Non-pigmented ciliary epithelial cell (primary cell): ENCODE measurements around the gene ANG.
"Not testable (repeated sequence)": the region's sequence is repeated elsewhere in the genome, so short reads cannot be mapped to it uniquely, and the experiment has no call there.

Source experiments
- DNase-seq: peaks from one replicate; pipeline ENCODE4 v3.0.0-alpha.2; 2010; ENCODE audit warnings: low read depth

ANG gene

GRCh38 chr14:20688167-20688839, at the start of gene ANG:
Gene ANG, plus strand, starts transcription at chr14:20688764. Its CDS starts 4,801 bp downstream, at chr14:20693565.
- DNase-seq, result no peak

- no peak for DNase-seq
Measured at GRCh38 chr14:20641591-20641990, 47.0 kb upstream of the ANG start, which contains the start of gene OR6S1. Gene OR6S1, minus strand, starts transcription at chr14:20641691. Its CDS starts 0 bp downstream, at chr14:20641691.

DNA sequence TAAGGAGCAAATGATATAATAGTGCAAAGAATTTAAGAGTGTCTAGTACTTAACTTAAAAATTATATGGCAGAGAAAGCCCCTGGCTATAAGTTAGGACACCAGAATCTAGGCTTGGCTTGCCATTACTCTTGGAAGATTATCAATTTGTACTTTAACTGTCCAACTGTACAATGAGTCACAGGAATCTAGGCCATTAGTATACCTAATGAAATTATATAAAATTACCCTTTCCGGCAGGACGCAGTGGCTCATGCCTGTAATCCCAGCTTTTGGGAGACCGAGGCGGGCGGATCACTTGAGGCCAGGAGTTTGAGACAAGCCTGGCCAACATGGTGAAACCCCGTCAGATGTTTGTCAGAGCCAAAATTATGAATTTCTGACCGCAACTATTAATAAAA, 46.4 kb upstream of the ANG start:
- DNase-seq, result no peak

DNA sequence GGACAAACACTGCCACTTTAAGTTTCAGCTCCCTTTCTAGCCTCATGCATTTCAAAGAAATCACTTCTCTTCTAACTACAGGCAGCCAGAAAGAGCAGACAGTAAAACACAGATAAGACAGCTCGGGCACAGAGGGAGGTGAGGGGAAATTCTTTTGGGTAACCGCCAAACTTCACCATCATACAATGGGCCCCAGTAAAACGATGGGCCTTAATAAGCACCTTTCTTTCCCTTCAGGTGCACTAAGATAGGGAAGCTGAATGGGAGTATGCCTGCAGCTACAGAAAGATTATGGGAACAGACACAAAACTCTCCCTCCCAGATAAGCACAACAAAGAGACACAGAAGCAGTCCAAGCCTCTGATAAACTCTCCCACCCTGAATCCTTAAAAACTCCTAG, 45.8 kb upstream of the ANG start:
- DNase-seq, result not testable (repeated sequence)

DNA sequence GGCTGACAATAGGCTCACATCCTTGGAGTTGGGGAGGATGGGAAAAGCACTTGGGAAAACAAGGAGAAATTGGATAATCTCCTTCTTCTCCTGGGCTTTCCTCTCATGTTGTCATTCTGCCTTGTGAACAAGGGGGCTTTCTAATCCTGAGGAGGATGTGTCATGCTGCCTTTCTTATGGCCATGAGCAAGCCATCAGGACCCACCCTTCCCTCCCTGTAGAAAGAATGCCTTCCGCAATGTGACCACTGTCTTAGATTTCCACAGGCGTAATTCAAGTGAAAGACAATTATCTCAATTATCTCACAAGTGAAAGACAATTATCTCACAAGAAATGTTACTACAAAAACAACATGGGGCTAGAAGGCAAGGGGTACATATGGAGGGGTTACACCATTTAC, 44.0 kb upstream of the ANG start:
- no peak for DNase-seq

DNA sequence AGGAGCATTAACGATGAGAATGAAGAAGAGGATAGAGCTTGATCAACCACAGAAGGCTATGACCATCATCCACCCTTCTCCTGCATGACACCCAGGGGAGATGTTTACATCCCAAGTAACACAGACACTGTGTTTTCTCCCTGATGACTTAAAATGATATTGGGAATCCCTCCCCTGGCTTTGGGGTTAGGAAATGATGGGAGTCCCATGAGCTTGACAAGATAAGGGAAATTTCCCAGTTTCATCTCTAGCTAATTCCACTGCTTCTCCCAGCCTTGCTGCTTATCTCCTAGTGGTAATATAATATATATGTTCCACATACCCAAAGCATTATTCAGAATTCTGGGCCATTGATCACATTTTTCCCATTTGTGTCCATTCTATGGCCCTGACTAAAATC, 43.1 kb upstream of the ANG start:
- DNase-seq, result no peak

DNA sequence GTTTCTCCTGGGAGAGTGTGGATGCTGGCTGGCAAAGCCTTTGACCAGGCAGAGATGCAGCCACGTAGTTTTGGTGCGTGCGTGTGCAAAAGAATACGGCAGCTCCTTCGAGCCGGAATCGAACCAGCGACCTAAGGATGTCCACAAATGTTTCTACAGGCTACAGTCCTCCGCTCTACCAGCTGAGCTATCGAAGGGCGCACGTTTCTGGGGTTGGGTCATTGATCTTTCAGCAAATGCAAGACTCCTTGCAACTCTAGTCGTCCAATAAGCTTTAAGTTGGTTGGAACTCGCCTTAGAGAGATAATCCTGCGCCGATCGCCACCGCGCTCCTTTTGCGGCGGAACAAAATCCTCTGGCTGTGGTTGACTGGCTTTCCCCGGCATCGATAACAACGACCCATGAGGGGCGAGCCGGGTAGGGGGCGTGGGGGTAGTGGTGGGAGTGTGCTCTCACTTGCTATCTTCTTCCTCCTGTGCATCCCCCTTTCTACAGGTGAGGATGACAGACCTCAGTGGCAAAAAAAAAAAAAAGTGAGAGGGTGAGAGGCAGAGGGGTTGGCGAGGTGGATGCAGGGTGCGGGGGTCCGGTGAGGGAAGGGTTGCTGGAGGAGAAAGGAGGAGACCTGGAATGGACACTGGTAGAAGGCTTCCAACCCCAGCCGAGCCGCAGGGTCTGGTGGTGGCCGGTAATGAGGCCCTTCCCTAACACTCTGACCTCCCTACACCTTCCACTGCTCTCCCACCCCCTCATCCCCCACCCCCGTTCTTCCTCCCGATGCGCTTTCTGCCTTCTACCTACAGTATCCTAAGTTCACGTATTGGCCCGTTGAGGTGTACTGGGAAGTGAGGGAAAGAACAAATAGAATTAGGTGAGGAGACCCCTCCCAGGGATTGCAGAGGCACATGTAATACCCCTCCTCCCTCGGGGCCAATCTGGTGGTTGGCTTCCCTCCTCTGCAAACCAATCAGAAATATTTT, 35.3 kb upstream of the ANG start:
- no peak for DNase-seq

DNA sequence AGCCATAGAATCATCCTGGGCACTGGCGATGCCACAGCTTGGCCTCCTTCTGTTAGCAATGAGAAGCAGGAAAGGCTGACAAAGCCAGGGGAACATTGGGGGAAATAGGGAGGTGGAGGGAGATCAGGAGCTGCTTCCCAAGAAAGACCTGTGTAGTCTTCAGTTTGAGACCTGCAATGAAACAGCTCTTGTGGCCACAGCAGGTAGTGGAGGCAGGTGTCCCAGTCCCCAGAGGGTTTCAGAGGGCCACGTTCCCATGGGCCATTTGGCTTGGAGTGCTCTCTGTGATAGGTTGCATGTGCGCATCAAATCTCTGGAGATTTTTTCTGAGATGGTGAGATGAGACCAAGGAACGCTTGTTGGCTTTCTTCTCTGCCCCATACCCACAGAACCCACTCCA, 32.7 kb upstream of the ANG start:
- DNase-seq, result no peak

DNA sequence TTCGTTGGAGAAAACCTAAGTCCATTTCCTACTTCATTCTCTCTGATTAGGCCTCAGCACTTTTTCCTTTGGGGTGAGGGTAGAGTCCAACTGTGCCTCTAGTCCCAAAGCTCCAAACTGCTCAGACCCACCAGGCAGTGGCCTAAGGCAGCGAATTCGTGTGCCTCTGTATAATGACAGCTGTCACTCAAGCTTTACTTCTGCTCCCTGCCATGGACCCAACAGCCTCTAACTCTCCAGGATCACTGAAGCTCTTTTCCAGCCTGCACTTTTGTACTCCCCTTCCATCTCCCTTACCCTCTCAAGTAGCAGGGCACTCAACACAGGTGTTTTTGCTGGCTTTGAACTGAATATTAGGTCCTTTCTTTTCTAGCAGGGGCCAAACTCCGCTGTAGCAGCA, 32.3 kb upstream of the ANG start:
- DNase-seq, result no peak

- DNase-seq, result no peak
Measured at GRCh38 chr14:20657216-20658211, 31.1 kb upstream of the ANG start.

- DNase-seq, result no peak
Measured at GRCh38 chr14:20658246-20658645, 30.3 kb upstream of the ANG start.

DNA sequence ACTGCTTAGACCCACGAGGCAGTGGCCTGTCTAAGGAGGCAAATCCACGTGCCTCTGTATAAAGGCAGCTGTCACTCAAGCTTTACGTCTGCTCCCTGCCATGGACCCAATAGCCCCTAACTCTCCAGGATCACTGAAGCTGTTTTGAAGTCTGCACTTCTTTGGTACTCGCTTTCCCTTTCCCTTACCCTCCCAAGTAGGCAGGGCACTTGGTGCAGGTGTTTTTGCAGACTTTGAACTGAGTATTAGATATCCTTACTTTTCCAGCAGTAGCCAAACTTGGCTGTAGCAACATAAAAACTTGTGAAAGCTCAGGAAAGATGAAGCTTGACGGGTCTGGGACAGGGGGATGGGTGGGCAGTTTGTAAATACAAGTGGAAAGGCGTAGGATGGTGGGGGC, 29.2 kb upstream of the ANG start:
- DNase-seq, result no peak

DNA sequence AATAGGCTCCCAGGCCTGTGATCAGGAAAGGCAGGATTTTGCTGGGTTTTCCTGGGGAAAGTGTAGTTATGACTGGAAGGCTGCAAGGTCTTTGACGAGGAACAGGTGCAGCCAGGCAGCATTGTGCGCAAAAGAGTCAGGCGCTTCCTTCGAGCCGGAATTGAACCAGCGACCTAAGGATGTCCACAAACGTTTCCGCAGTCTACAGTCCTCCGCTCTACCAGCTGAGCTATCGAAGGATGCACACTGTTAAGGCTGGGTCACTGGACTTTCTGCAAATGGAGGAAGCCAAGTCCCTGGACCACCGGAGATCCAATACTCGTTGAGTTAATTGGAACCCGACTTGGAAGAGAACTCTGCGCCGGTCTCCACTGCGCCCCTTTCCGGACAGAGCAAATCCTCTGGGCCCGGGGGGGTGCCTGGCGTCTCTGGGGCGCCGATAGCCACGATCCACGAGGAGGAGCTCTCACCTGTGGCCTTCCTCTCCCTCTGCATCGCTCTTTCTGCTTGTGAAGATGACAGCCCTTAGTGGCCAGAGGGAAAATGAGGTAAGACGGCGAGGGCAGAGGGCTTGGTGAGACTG, 28.7 kb upstream of the ANG start:
- no peak for DNase-seq

DNA sequence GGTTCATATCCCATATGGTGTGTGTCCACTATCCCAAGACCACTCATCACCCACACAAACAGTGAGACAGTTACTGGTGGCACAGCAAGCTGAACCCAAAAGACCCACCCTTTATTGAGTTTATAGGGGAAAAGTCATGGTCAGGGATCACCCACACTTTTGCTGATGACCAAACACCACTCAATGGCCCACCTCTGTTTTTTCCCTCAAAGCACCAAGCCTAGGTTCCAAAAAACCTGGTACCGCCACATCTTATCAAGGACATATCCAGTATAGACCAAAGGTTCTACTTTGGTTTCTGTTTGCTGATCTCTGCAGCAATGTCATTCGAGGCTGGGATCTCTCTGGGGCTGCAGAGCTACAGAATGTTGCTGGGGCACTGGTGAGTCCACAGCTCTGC, 27.4 kb upstream of the ANG start:
- no peak for DNase-seq

DNA sequence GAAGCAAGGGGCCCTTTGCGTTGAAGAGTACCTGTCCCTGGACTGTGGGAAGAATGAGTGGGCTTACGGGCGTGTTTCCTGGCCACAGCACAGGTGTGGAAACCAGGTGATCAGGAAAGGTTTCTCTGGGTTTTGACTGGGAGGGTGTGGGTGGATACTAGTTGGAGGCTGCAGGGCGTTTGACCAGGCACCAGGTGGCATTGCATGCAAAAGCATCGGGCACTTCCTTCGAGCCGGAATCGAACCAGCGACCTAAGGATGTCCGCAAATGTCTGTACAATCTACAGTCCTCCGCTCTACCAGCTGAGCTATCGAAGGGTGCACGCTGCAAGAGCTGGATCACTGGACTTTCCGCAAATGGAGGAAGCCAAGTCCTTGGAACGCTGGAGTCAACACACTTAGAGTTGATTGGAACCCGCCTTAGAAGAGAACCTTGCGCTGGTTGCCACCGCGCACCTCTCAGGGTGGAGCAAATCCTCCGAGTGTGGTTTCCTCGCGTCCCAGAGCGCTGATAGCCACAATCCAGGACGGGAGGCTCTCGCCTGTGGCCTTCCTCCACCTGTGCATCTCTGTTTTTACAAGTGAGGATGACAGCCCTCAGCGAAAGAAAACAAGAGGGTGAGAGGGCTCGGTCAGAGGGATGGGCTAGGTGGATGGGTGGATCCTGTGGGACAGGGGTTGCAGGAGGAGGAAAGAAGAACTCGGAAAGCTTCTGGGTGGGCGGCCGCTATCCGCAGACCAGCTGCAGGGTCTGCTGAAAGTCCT, 25.4 kb upstream of the ANG start:
- peak; percentile 27 for DNase-seq

DNA sequence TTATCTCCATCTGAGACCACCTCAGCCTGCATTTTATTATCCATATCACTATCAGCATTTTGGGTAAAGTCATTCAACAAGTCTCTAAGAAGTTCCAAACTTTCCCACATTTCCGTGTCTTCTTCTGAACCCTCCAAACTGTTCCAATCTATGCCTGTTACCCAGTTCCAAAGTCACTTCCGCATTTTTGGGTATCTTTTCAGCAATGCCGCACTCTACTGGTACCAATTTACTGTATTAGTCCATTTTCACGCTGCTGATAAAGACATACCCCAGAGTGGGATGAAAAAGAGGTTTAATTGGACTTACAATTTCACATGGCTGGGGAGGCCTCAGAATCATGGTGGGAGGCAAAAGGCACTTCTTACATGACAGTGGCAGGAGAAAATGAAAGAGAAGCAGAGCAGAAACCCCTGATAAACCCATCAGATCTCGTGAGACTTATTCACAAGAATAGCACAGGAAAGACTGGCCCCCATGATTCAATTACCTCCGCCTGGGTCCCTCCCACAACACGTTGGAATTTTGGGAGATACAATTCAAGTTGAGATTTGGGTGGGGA, 22.1 kb upstream of the ANG start:
- not testable (repeated sequence) for DNase-seq

DNA sequence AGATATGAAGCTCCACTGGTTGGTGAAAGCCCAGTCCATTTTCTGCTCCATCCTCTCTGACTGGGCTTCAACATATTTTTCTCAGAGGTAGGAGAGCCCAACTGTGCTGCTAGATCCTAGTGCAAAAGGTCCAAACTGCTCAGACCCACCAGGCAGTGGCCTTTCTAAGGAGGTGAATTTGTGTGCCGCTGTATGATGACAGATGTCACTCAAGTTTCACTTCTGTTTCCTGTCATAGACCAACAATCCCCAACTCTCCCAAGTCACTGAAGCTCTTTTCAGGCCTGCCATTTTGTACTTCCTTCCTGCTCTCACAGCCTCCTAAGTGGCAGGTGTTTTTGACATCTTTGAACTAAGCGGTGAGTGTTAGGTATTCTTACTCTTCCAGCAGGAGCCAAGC, 20.6 kb upstream of the ANG start:
- no peak for DNase-seq

- DNase-seq, result no peak
Measured at GRCh38 chr14:20668969-20669368, 19.6 kb upstream of the ANG start.

GRCh38 chr14:20671597-20672283, 16.8 kb upstream of the ANG start:
- no peak for DNase-seq

DNA sequence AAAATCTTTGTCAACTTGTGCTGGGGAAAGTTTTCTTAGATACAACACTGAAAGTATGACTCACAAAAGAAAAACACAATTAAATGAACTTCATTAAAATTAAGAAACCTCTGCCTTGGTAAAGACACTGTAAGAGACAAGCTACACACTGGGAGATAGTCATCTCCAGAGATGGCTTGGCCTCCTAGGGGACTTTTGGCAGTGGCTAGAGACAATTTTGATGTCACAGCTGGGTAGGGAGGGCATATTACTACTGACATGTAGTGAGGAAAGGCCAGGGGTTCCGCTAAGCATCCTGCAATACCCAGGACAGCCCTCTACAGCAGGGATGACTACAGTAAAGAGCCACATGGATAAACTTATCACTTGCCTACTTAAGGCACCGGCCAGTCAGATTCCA, 12.9 kb upstream of the ANG start:
- DNase-seq, result no peak
